ENCODE results near the gene PLAGL1. TPM values are rescaled to one million over a fixed set of nuclear protein-coding genes. Genes with fewer than 3 reads are reported as not detected.

PLAGL1 gene
- total and polyA plus RNA-seq, 4 experiments from 2014 or later: 0.89 to 4.7 (median 2.7) TPM

DNA sequence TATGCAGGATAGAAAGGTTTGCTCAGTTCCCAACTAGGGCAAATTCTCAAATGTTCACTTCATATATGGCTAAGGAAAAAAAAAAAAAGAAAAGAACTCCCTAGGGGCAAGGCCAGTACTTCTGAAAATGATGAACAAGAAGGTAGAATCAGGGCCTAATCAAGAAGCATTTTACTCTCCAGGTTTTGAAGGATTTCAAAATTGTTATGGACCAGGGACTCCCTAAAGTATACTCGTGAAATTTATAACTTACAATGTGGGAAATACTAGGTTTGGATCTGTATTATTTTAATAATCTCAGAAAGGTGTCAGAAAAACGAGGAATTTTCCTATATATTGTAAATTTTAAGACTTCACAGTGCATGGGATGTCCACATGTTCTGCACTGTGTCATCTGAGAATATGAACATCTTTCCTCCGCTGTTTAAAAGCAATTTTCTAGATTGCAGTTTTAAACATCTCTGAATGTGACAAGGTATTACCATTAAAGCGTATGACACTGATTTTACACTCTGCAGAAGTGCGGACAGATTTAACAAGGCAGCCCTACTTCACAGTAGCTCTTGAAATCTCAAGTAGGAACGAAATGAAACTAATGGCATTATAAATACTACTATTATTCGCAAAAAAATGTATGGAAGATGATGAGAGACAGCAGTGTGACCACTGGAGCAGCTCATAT is 14.0 kb downstream of the PLAGL1 start:
- H3K4me1 ChIP-seq (ENCODE audit: insufficient read depth, low read length): no peaks in the 10 kb centered on the region
- H3K4me3 ChIP-seq (ENCODE audit: low read length in 2 of 2): no peak overlapping the region
- Mint-ChIP-seq H3K4me3 (no peak overlapping the region), H3K27ac (no peak overlapping the region), H3K36me3 (no peaks in the 10 kb centered on the region), H3K9me3 (peaks cover 0 to 6% (median 2%) of the 10 kb centered on the region in 8 donors), H3K27me3 (peaks cover 1 to 9% of the 10 kb centered on the region in 2 donors), H3K4me1 (no peaks in the 10 kb centered on the region)
- H3K9me3 ChIP-seq (ENCODE audit: control insufficient read depth in 1 of 2, low read length in 2 of 2): no peaks in the 10 kb centered on the region
- H3K27ac ChIP-seq (ENCODE audit: low read depth, low read length): no peak overlapping the region
- H3K27me3 ChIP-seq (ENCODE audit: insufficient read depth, low read length): no peaks in the 10 kb centered on the region
- intact Hi-C loops (cut with micrococcal nuclease): loop anchor here (10.0 kb wide), 1 partner anchor 1731 kb away; no protein-coding TSS in a partner anchor
- H3K36me3 ChIP-seq (ENCODE audit: insufficient read depth, low read length): no peaks in the 10 kb centered on the region
- POLR2A ChIA-PET (ENCODE audit: partially characterized antibody): no interaction called here
- CTCF ChIA-PET (ENCODE audit: partially characterized antibody): no interaction called here
- no peak for DNase-seq

DNA sequence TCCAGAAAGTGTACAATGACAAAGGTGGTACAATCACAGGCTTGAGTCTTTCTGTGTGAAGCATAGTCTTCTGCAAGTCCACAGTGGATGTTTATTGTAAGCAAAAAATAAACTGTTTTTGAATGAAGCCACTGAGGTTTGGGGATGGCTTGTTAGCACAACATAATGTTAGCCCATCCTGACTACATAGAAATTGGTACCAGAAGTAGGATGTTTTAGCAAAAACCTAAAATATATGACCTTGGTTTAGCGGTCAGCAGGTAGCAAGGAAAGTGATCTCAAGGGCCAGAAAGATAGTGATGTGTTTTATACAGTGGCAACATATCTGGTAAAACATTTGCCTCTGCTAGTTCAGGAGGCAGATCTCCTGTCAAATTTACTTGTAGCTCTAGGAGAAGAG is 15.8 kb downstream of the PLAGL1 start:
- Mint-ChIP-seq H3K27me3 (peaks cover 1 to 9% of the 10 kb centered on the region in 2 donors), H3K27ac (no peak overlapping the region), H3K4me1 (no peaks in the 10 kb centered on the region), H3K36me3 (no peaks in the 10 kb centered on the region), H3K9me3 (peaks cover 0 to 8% (median 2%) of the 10 kb centered on the region in 8 donors), H3K4me3 (no peak overlapping the region)
- intact Hi-C loops (cut with micrococcal nuclease): loop anchor here (10.0 kb wide), 1 partner anchor 1733 kb away; no protein-coding TSS in a partner anchor
- CTCF ChIA-PET (ENCODE audit: partially characterized antibody): no interaction called here
- Histone ChIP-seq H3K4me1 (ENCODE audit: insufficient read depth, low read length) (no peaks in the 10 kb centered on the region), H3K27ac (ENCODE audit: low read depth, low read length) (no peak overlapping the region), H3K27me3 (ENCODE audit: insufficient read depth, low read length) (no peaks in the 10 kb centered on the region), H3K4me3 (ENCODE audit: low read length in 2 of 2) (no peak overlapping the region), H3K36me3 (ENCODE audit: insufficient read depth, low read length) (no peaks in the 10 kb centered on the region), H3K9me3 (ENCODE audit: control insufficient read depth in 1 of 2, low read length in 2 of 2) (no peaks in the 10 kb centered on the region)
- POLR2A ChIA-PET (ENCODE audit: partially characterized antibody): no interaction called here
- DNase-seq: no peak

DNA sequence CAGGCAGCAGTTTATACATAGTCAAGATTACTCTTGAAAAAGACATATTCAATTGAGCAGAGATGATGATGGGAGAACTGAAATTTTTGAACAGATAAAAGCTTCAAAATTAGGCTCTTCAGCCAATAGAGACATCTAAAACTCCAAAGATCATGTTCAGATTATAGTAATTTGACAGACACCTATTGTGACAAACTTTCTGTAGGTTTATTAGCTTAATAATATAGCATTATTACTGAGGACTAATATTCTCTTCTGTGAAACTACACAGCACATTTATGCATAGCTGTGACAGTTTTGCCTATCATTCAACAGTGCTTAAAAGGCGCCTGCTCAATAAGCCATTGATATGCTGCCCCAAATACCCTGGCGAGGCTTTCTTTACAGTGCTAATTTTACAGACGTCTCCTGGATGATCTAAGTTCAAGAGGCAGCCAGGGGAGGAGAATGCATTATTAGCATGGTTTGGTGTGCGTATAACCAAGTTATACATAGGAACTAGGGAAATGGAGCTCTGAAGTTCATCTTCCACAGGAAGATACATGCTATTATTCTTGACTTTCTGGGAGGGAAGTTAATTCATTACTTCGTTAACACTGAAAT is 21.5 kb downstream of the PLAGL1 start:
- ChIA-PET POLR2A (ENCODE audit: partially characterized antibody) (no interaction called here), CTCF (ENCODE audit: partially characterized antibody) (no interaction called here)
- Histone ChIP-seq H3K4me3 (ENCODE audit: low read length in 2 of 2) (no peak overlapping the region), H3K4me1 (ENCODE audit: insufficient read depth, low read length) (no peaks in the 10 kb centered on the region), H3K9me3 (ENCODE audit: control insufficient read depth in 1 of 2, low read length in 2 of 2) (no peaks in the 10 kb centered on the region), H3K36me3 (ENCODE audit: insufficient read depth, low read length) (no peaks in the 10 kb centered on the region), H3K27me3 (ENCODE audit: insufficient read depth, low read length) (no peaks in the 10 kb centered on the region), H3K27ac (ENCODE audit: low read depth, low read length) (no peak overlapping the region)
- Mint-ChIP-seq H3K4me1 (no peaks in the 10 kb centered on the region), H3K36me3 (no peaks in the 10 kb centered on the region), H3K4me3 (no peak overlapping the region), H3K9me3 (peaks cover 0 to 5% (median 0%) of the 10 kb centered on the region in 8 donors), H3K27ac (no peak overlapping the region), H3K27me3 (peaks cover 0 to 5% of the 10 kb centered on the region in 2 donors)
- no peak for DNase-seq
- intact Hi-C loops (cut with micrococcal nuclease): no loop called here

DNA sequence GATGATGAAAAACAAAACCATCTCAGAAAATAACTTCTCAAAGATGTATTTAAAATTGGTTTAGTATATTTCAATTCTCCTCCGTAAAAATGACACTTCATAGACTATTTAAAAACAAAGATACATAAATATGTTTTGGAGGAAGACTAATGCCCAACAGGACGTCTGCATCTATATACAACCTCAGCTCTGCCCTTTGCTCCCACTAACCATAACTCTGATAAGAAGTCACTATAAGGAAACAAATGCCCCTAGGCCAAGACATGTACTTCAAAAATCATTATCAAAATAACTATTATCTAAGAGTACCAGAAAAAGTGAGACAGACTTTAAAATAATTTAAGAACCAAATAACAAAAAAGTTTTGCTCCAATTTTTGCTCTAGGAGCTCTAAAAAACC is 23.4 kb downstream of the PLAGL1 start:
- Mint-ChIP-seq H3K9me3 (peaks cover 0 to 9% (median 3%) of the 10 kb centered on the region in 8 donors), H3K27ac (no peak overlapping the region), H3K4me1 (no peaks in the 10 kb centered on the region), H3K27me3 (peaks cover 0 to 1% of the 10 kb centered on the region in 2 donors), H3K36me3 (no peaks in the 10 kb centered on the region), H3K4me3 (no peak overlapping the region)
- H3K27ac ChIP-seq (ENCODE audit: low read depth, low read length): no peak overlapping the region
- no peaks in the 10 kb centered on the region for H3K9me3 ChIP-seq (ENCODE audit: control insufficient read depth in 1 of 2, low read length in 2 of 2)
- ChIA-PET POLR2A (ENCODE audit: partially characterized antibody) (no interaction called here), CTCF (ENCODE audit: partially characterized antibody) (no interaction called here)
- intact Hi-C loops (cut with micrococcal nuclease): no loop called here
- no peak for DNase-seq
- H3K36me3 ChIP-seq (ENCODE audit: insufficient read depth, low read length): no peaks in the 10 kb centered on the region
- H3K27me3 ChIP-seq (ENCODE audit: insufficient read depth, low read length): no peaks in the 10 kb centered on the region
- no peak overlapping the region for H3K4me3 ChIP-seq (ENCODE audit: low read length in 2 of 2)
- no peaks in the 10 kb centered on the region for H3K4me1 ChIP-seq (ENCODE audit: insufficient read depth, low read length)

DNA sequence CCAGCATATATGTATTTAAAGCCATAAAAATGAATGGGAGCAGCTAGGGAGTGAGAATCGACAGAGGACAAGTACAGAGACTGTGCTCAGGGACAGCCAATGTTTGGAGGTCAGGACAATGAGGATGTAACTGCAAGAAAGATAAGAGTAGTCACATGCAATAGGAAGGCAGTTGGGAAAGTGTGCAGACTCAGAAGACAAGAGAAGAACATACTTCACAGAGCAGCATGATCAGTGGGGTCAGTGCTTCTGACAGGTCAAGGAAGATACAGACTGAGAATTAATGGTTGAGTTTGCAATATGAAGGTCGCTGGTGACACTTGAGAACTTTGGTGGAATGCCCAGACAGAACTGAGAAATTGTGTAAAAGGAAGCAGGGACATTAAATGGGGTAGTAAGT is 25.1 kb downstream of the PLAGL1 start:
- DNase-seq: no peak
- intact Hi-C loops (cut with micrococcal nuclease): no loop called here
- H3K36me3 Mint-ChIP-seq: no peaks in the 10 kb centered on the region
- no peaks in the 10 kb centered on the region for H3K4me1 Mint-ChIP-seq
- Histone ChIP-seq H3K4me1 (ENCODE audit: insufficient read depth, low read length) (no peaks in the 10 kb centered on the region), H3K36me3 (ENCODE audit: insufficient read depth, low read length) (no peaks in the 10 kb centered on the region), H3K4me3 (ENCODE audit: low read length in 2 of 2) (no peak overlapping the region), H3K27me3 (ENCODE audit: insufficient read depth, low read length) (no peaks in the 10 kb centered on the region), H3K27ac (ENCODE audit: low read depth, low read length) (no peak overlapping the region), H3K9me3 (ENCODE audit: control insufficient read depth in 1 of 2, low read length in 2 of 2) (no peaks in the 10 kb centered on the region)
- ChIA-PET POLR2A (ENCODE audit: partially characterized antibody) (no interaction called here), CTCF (ENCODE audit: partially characterized antibody) (interaction anchor here (0.7 kb wide), 1 partner anchor 43 kb away, joined by 3 read pairs; no protein-coding TSS in a partner anchor)
- no peaks in the 10 kb centered on the region for H3K27me3 Mint-ChIP-seq
- H3K4me3 Mint-ChIP-seq: no peak overlapping the region
- H3K9me3 Mint-ChIP-seq: peaks cover 0 to 6% (median 2%) of the 10 kb centered on the region in 8 donors
- no peak overlapping the region for H3K27ac Mint-ChIP-seq

DNA sequence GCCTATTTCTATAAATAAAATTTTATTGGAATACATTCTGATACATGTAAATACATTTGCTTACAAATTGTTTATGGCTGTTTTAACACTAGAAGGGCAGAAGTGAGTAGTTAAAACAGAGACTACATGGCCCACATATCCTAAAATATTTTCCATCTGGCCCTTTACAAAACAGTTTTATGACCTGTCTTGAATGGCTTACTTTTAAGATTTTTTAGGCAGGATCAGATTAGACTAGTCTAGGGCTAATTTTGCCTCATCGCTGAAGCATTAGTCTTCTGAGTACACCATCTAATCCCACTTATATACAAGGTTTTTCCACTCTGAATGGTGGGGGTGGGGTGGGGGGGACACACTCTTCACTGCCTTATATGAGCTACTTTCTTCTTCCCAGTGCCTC is 27.1 kb downstream of the PLAGL1 start:
- Mint-ChIP-seq H3K27me3 (no peaks in the 10 kb centered on the region), H3K4me3 (no peak overlapping the region), H3K4me1 (peaks cover 0 to 6% (median 4%) of the 10 kb centered on the region in 4 donors), H3K36me3 (no peaks in the 10 kb centered on the region), H3K27ac (no peak overlapping the region), H3K9me3 (peaks cover 0 to 6% (median 2%) of the 10 kb centered on the region in 8 donors)
- no peak overlapping the region for H3K4me3 ChIP-seq (ENCODE audit: low read length in 2 of 2)
- H3K27me3 ChIP-seq (ENCODE audit: insufficient read depth, low read length): no peaks in the 10 kb centered on the region
- ChIA-PET CTCF (ENCODE audit: partially characterized antibody) (interaction anchor here (0.7 to 2.1 kb wide), 3 partner anchors 28 to 41 kb away, joined by 3 to 6 read pairs (median 5); no protein-coding TSS in a partner anchor), POLR2A (ENCODE audit: partially characterized antibody) (no interaction called here)
- no peak for DNase-seq
- no peaks in the 10 kb centered on the region for H3K4me1 ChIP-seq (ENCODE audit: insufficient read depth, low read length)
- H3K9me3 ChIP-seq (ENCODE audit: control insufficient read depth in 1 of 2, low read length in 2 of 2): no peaks in the 10 kb centered on the region
- no peak overlapping the region for H3K27ac ChIP-seq (ENCODE audit: low read depth, low read length)
- no peaks in the 10 kb centered on the region for H3K36me3 ChIP-seq (ENCODE audit: insufficient read depth, low read length)
- intact Hi-C loops (cut with micrococcal nuclease): no loop called here

DNA sequence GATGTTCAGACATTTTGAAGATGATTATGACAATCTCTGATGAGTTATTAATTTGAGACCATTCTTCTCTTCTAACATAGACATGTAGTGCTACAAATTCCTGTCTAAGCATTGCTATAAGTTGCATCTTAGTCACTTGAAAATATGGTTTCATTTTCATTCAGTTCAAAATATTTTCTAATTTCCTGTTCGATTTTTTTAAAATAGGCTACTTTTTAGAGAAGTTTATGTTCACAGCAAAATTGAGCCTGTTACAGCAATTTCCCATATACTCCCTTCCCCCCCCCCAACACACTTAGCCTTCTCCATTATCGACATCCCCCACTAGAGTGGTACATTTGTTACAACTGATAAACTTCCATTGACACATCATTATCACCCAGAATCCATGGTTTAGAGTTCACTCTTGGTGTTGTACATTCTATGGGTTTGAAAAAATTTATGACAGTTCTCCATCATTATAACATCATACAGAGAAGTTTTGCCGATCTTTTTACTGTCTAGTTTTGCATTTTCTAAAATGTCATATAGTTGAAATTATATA is 31.2 kb downstream of the PLAGL1 start:
- no peaks in the 10 kb centered on the region for H3K27me3 Mint-ChIP-seq
- no peaks in the 10 kb centered on the region for H3K36me3 Mint-ChIP-seq
- no peak for DNase-seq
- no peaks in the 10 kb centered on the region for H3K4me1 ChIP-seq (ENCODE audit: insufficient read depth, low read length)
- POLR2A ChIA-PET (ENCODE audit: partially characterized antibody): no interaction called here
- no peaks in the 10 kb centered on the region for H3K9me3 ChIP-seq (ENCODE audit: control insufficient read depth in 1 of 2, low read length in 2 of 2)
- H3K27ac ChIP-seq (ENCODE audit: low read depth, low read length): no peak overlapping the region
- no peaks in the 10 kb centered on the region for H3K27me3 ChIP-seq (ENCODE audit: insufficient read depth, low read length)
- H3K9me3 Mint-ChIP-seq: peaks cover 0 to 6% (median 2%) of the 10 kb centered on the region in 8 donors
- peaks cover 0 to 6% (median 4%) of the 10 kb centered on the region in 4 donors for H3K4me1 Mint-ChIP-seq
- H3K36me3 ChIP-seq (ENCODE audit: insufficient read depth, low read length): no peaks in the 10 kb centered on the region
- H3K27ac Mint-ChIP-seq: peak overlapping the region in 1 of 7 donors; percentile 2
- CTCF ChIA-PET (ENCODE audit: partially characterized antibody): no interaction called here
- intact Hi-C loops (cut with micrococcal nuclease): no loop called here
- no peak overlapping the region for H3K4me3 ChIP-seq (ENCODE audit: low read length in 2 of 2)
- H3K4me3 Mint-ChIP-seq: no peak overlapping the region

Measured in CD4-positive, alpha-beta memory T cell (primary cell).